WERI-Rb-1 (cell line): ENCODE measurements around the gene GPC1.

ENCODE experiments used
- DNase-seq: peaks from one replicate; pipeline ENCODE4 v3.0.0-alpha.2; 2020
- H3K27ac ChIP-seq: fragments of 250-450 bp; sonication (Bioruptor Pico); 2 replicates; pipeline ENCODE4 v1.5.1; 2020; ENCODE audit warnings: mild to moderate bottlenecking, moderate library complexity
- H3K27me3 ChIP-seq: fragments of 250-450 bp; sonication (Bioruptor Pico); 2 replicates; pipeline ENCODE4 v1.5.1; 2021; ENCODE audit warnings: mild to moderate bottlenecking, low read depth, moderate library complexity; ENCODE audit not compliant: insufficient read depth, severe bottlenecking
- H3K36me3 ChIP-seq: fragments of 250-450 bp; sonication (Bioruptor Pico); 2 replicates; pipeline ENCODE4 v1.5.1; 2020; ENCODE audit warnings: mild to moderate bottlenecking, moderate library complexity
- H3K4me3 ChIP-seq: 2 replicates; pipeline ENCODE4 v1.5.1; 2011; ENCODE audit warnings: low read depth, mild to moderate bottlenecking, control low read depth, low read length
- H3K9me3 ChIP-seq: fragments of 250-450 bp; sonication (Bioruptor Pico); 2 replicates; pipeline ENCODE4 v1.5.1; 2021; ENCODE audit warnings: mild to moderate bottlenecking, moderate library complexity; ENCODE audit not compliant: severe bottlenecking
- CTCF ChIP-seq: IDR thresholded peaks from 2 replicates; pipeline ENCODE4 v1.5.1; 2011; ENCODE audit warnings: low read depth, mild to moderate bottlenecking, control low read depth, inconsistent platforms, low read length

The GPC1 gene

GRCh38 chr2:240507778-240508251, 72.4 kb downstream of the GPC1 start:
- Histone ChIP-seq H3K4me3 (no peak overlapping the region), H3K27ac (no peak overlapping the region), H3K27me3 (no peaks in the 10 kb centered on the region), H3K9me3 (no peaks in the 10 kb centered on the region), H3K36me3 (no peaks in the 10 kb centered on the region)
- no peak for TF ChIP-seq CTCF
- no peak for DNase-seq

DNA sequence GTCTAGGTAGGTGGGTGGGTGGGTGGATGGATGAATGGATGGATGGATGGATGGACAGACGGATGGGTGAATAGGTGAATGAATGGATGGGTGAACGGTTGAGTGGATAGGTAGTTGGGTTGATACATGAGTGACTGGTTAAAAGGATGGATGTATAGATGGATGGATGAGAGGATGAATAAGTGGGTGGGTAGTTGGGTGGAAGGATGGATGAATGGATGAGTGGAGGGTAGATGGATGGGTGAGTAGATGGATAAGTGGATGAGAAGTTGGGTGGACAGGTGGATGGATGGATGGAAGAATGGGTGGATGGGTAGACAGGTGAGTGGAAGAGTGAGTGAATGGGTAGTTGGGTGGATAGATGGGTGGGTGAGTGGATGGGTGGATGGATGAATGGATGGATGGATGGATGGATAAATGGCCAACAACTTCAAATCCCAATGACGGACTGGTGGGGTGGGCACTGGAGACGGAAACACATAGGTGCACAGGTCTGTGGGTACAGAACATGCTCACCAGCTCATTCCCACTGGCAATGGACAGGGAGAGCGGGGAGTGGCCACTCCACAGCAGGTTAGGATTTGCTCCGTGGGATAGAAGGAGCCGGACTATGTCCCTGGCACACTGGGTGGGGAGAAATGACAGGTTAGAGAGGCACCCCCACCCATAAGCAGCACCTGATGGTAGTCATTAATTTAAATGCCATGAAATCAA, 73.5 kb downstream of the GPC1 start:
- Histone ChIP-seq H3K36me3 (no peaks in the 10 kb centered on the region), H3K9me3 (no peaks in the 10 kb centered on the region), H3K27me3 (no peaks in the 10 kb centered on the region), H3K27ac (no peak overlapping the region), H3K4me3 (no peak overlapping the region)
- DNase-seq: no peak
- no peak for TF ChIP-seq CTCF

GRCh38 chr2:240509667-240510512, 74.4 kb downstream of the GPC1 start:
- TF ChIP-seq CTCF: no peak
- Histone ChIP-seq H3K9me3 (no peaks in the 10 kb centered on the region), H3K27ac (no peak overlapping the region), H3K4me3 (no peak overlapping the region), H3K36me3 (no peaks in the 10 kb centered on the region), H3K27me3 (no peaks in the 10 kb centered on the region)
- no peak for DNase-seq

- H3K27me3 ChIP-seq: no peaks in the 10 kb centered on the region
- DNase-seq: no peak
- no peaks in the 10 kb centered on the region for H3K36me3 ChIP-seq
- no peak overlapping the region for H3K27ac ChIP-seq
- no peaks in the 10 kb centered on the region for H3K9me3 ChIP-seq
- H3K4me3 ChIP-seq: no peak overlapping the region
- TF ChIP-seq CTCF: no peak
Observed at GRCh38 chr2:240510513-240511210, 75.2 kb downstream of the GPC1 start.

- no peaks in the 10 kb centered on the region for H3K36me3 ChIP-seq
- H3K27ac ChIP-seq: no peak overlapping the region
- DNase-seq: no peak
- no peak for TF ChIP-seq CTCF
- H3K4me3 ChIP-seq: no peak overlapping the region
- H3K9me3 ChIP-seq: no peaks in the 10 kb centered on the region
- no peaks in the 10 kb centered on the region for H3K27me3 ChIP-seq
Observed at GRCh38 chr2:240511351-240512108, 76.1 kb downstream of the GPC1 start.
